Measurements from ENCODE around the gene GRHL3.

- no peak for TF ChIP-seq POLR2A (IDR thresholded peaks at IDR 0.05; ENCODE audit: low read depth, low read length)
- no peak for TF ChIP-seq TAF1 (IDR thresholded peaks at IDR 0.05; ENCODE audit: low read depth, low read length)
- TF ChIP-seq POLR2AphosphoS5 (IDR thresholded peaks at IDR 0.05; ENCODE audit: low read depth, low read length) = no peak
- TF ChIP-seq SPI1 (IDR thresholded peaks at IDR 0.05; ENCODE audit: low read depth, low read length) = no peak
Measured at GRCh38 chr1:24362982-24363614, 43.9 kb downstream of the GRHL3 start.

Data from GM12891 (cell line).